Measurements from ENCODE around the gene GALNT14.

- TF ChIP-seq CTCF (IDR thresholded peaks at IDR 0.05; ENCODE audit: low read length) (no peak), EZH2 (optimal IDR thresholded peaks at IDR 0.05; ENCODE audit: low read depth, low read length) (no peak)
Measured at GRCh38 chr2:30955516-30956132, 182.6 kb downstream of the GALNT14 start.
